Measurements from ENCODE around the gene TKTL1. TPM values are rescaled to one million over a fixed set of nuclear protein-coding genes. Genes with fewer than 3 reads are reported as not detected.
"Not testable (repeated sequence)": the region's sequence is repeated elsewhere in the genome, so short reads cannot be mapped to it uniquely, and the experiment has no call there.

The TKTL1 gene, protein sequence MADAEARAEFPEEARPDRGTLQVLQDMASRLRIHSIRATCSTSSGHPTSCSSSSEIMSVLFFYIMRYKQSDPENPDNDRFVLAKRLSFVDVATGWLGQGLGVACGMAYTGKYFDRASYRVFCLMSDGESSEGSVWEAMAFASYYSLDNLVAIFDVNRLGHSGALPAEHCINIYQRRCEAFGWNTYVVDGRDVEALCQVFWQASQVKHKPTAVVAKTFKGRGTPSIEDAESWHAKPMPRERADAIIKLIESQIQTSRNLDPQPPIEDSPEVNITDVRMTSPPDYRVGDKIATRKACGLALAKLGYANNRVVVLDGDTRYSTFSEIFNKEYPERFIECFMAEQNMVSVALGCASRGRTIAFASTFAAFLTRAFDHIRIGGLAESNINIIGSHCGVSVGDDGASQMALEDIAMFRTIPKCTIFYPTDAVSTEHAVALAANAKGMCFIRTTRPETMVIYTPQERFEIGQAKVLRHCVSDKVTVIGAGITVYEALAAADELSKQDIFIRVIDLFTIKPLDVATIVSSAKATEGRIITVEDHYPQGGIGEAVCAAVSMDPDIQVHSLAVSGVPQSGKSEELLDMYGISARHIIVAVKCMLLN
- polyA plus RNA-seq: 5.5 TPM

DNA sequence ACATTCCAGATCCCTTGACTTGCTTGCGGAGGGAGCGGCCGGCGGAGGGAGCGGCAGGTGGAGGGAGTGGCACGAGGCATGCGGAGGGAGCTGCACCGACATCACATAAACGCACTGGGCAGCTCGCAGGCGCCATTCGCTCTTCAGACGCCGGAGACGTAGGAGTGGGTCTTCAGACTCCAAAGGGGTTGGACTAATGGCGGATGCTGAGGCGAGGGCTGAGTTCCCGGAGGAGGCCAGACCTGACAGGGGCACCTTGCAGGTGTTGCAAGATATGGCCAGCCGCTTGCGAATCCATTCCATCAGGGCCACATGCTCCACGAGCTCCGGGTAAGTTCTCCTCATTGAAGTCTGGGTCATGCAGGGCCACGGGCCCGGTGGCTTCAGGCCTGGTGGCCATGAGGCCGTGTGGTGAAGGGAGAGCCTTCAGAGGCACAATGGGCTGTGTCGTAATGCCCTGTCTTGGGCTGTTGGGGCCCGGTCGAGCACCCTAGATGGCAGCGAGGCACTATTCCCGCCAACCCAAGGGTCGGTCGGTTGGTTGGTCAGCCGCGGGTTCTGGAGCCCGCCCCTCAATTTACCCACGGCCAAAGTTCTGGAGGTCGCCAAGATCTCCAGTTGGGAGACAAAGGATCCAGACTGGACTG lies at the start of gene TKTL1:
Gene TKTL1 (plus strand): TSS at position 132 of the 647 bp plus-strand sequence. CDS start 65 bp downstream, at position 197.
- peak within 1 kb of the TSS in 1 of 3 donors; percentile 13 for H3K27ac Mint-ChIP-seq
- peak within 1 kb of the TSS in 1 of 4 donors; percentile 17 for H3K4me3 Mint-ChIP-seq
- peaks cover 6 to 11% (median 10%) of the 10 kb centered on the region in 3 donors for H3K4me1 Mint-ChIP-seq
- peaks cover 0 to 2% (median 0%) of the 10 kb centered on the region in 3 donors for H3K9me3 Mint-ChIP-seq
- H3K36me3 Mint-ChIP-seq: peaks cover 2% of the 10 kb centered on the region
- no peaks in the 10 kb centered on the region for H3K27me3 Mint-ChIP-seq

DNA sequence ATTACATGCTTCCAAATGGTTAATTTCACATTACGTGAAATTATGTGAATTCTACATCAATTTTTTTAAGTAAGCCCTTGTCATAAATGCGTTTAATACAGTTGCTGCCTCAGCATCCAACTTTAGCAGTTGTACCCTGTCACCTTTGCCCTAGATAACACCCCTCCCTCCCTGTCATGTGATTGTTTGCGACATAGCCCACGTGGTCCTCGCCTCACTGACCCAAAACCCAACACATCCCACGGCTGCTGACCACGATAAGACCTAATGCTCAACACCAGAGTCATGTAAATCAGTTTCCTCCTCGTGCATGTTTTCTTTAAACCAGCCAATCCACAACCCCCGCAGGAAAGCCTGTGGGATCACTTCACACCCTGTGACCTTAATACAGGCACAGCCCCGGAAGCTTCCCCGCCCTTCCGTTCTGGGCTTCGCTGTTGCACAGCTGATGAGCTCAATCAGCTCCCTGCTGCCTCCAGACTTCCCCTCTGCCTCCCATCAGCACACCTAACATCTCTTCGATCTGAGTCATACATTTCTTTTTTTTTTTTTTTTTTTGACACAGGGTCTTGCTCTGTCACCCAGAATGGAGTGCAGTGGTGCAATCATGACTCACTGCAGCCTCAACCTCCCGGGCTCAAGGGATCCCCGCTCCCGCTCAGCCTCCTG lies 48.1 kb upstream of the TKTL1 start:
- not testable (repeated sequence) for H3K4me1 Mint-ChIP-seq, H3K9me3 Mint-ChIP-seq, H3K36me3 Mint-ChIP-seq, H3K4me3 Mint-ChIP-seq, H3K27me3 Mint-ChIP-seq
- peak overlapping the region in 1 of 3 donors; percentile 58 for H3K27ac Mint-ChIP-seq

DNA sequence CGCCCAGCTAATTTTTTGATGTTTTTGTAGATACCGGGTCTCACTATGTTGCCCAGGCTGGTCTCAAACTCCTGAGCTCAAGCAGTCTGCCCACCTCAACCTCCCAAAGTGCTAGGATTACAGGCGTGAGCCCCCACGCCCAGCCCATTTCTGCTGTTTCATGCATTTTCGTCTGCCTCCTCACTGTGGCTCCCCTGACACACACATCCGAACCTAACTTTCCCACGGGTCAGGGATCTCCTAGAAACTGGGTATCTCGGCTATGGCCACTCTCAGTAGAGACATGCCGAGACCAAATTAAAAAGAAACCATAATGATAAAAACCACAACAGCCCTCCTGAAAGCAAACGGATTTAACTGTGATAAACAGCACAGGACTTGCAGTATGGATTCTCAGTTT lies 47.5 kb upstream of the TKTL1 start:
- H3K4me3 Mint-ChIP-seq, H3K9me3 Mint-ChIP-seq, H3K27me3 Mint-ChIP-seq, H3K36me3 Mint-ChIP-seq, H3K4me1 Mint-ChIP-seq: not testable (repeated sequence)
- H3K27ac Mint-ChIP-seq: peak overlapping the region in 1 of 3 donors; percentile 58

DNA sequence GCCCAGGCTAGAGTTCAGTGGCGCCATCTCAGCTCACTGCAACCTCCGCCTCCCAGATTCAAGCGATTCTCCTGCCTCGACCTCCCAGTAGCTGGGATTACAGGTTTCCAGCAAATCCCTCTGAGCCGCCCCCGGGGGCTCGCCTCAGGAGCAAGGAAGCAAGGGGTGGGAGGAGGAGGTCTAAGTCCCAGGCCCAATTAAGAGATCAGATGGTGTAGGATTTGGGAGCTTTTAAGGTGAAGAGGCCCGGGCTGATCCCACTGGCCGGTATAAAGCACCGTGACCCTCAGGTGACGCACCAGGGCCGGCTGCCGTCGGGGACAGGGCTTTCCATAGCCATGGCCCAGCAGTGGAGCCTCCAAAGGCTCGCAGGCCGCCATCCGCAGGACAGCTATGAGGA lies 38.3 kb upstream of the TKTL1 start, which contains the start of gene OPN1MW3:
Gene OPN1MW3 (plus strand): TSS at position 301 of the 400 bp plus-strand sequence. CDS start 38 bp downstream, at position 339.
- H3K27ac Mint-ChIP-seq, H3K4me3 Mint-ChIP-seq, H3K27me3 Mint-ChIP-seq, H3K4me1 Mint-ChIP-seq, H3K9me3 Mint-ChIP-seq, H3K36me3 Mint-ChIP-seq: not testable (repeated sequence)

DNA sequence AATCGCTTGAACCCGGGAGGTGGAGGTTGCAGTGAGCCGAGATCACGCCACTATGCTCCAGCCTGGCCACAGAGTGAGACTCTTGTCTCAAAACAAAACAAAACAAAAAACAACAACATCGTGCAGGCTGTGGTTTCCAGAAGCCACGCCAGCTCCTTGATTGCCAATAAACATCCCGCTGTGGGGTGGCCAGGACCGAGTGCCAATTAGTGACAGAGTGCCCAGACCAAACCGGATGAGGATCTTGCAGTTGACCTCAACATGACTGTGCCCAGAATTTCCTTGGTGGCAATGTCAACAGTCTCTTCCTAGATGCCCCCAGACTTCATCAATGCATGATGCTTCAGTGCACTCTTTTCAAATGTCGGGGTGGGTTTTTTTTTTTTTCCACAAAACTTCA lies 36.9 kb upstream of the TKTL1 start:
- H3K9me3 Mint-ChIP-seq, H3K4me1 Mint-ChIP-seq, H3K27me3 Mint-ChIP-seq, H3K4me3 Mint-ChIP-seq, H3K36me3 Mint-ChIP-seq, H3K27ac Mint-ChIP-seq: not testable (repeated sequence)

DNA sequence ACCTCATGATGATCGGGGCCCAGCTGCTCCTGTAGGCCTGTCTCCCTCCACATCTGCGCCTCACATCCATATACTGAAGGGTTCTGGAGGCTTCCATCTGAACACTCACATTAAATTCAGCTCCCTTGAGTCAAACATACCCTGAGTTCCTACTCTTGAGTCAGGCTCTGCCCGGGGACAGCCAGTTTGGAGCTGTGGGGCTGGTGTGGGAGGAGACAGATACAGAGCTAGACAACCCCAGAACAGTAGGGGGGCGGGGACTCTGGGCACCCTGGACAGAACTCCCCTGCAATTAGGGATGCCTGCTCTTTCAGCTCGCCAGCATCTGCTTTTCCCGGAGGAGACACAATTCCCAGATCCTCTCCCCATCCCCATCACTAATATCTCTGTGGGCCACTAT lies 32.5 kb upstream of the TKTL1 start:
- not testable (repeated sequence) for H3K4me1 Mint-ChIP-seq, H3K9me3 Mint-ChIP-seq, H3K27ac Mint-ChIP-seq, H3K4me3 Mint-ChIP-seq, H3K36me3 Mint-ChIP-seq, H3K27me3 Mint-ChIP-seq

DNA sequence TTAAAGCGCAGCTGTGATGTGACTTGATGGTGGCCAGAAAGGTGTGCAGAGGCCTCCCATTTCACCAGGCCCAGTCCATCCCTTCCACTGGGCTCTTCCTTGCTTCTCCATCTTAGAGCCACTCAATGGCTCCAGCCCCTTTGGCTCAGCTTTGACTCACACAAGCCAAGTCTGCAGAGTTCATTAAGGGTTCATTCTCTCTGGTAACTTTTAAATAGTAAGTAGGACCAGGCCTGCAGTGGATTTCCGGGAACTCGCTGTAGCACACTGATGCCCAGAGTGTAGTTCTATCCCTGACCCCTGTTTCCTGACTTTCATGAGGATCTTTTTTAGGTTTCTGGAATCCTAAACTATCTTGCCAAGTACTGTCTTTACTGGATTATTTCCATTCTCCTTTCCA lies 26.4 kb upstream of the TKTL1 start:
- not testable (repeated sequence) for H3K4me1 Mint-ChIP-seq, H3K27me3 Mint-ChIP-seq, H3K27ac Mint-ChIP-seq, H3K4me3 Mint-ChIP-seq, H3K36me3 Mint-ChIP-seq, H3K9me3 Mint-ChIP-seq

DNA sequence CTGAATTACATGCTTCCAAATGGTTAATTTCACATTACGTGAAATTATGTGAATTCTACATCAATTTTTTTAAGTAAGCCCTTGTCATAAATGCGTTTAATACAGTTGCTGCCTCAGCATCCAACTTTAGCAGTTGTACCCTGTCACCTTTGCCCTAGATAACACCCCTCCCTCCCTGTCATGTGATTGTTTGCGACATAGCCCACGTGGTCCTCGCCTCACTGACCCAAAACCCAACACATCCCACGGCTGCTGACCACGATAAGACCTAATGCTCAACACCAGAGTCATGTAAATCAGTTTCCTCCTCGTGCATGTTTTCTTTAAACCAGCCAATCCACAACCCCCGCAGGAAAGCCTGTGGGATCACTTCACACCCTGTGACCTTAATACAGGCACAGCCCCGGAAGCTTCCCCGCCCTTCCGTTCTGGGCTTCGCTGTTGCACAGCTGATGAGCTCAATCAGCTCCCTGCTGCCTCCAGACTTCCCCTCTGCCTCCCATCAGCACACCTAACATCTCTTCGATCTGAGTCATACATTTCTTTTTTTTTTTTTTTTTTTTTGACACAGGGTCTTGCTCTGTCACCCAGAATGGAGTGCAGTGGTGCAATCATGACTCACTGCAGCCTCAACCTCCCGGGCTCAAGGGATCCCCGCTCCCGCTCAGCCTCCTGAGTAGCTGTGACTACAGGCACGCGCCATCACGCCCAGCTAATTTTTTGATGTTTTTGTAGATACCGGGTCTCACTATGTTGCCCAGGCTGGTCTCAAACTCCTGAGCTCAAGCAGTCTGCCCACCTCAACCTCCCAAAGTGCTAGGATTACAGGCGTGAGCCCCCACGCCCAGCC lies 10.9 kb upstream of the TKTL1 start:
- H3K27me3 Mint-ChIP-seq, H3K36me3 Mint-ChIP-seq, H3K4me3 Mint-ChIP-seq, H3K27ac Mint-ChIP-seq, H3K4me1 Mint-ChIP-seq, H3K9me3 Mint-ChIP-seq: not testable (repeated sequence)

DNA sequence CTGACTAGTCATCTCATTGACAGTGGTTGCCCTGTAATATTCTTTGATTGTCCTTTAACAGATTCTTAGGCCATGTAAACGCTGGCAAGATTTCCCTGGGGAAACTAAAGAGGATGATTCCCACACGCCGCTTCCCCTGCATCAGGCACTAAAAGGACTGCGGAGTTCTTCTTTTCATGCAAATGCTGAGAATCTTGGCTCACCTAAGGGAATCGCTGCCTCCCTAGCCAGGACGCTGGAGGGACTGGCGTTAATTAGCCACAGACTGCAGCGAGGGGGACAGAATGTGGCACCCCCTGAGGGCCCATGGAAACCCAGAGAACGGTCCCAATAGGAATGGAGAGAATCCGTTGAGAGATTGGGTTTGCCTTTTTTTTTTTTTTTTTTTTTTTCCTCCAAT lies 9.2 kb upstream of the TKTL1 start:
- not testable (repeated sequence) for H3K27ac Mint-ChIP-seq, H3K36me3 Mint-ChIP-seq, H3K4me1 Mint-ChIP-seq, H3K4me3 Mint-ChIP-seq, H3K9me3 Mint-ChIP-seq, H3K27me3 Mint-ChIP-seq

DNA sequence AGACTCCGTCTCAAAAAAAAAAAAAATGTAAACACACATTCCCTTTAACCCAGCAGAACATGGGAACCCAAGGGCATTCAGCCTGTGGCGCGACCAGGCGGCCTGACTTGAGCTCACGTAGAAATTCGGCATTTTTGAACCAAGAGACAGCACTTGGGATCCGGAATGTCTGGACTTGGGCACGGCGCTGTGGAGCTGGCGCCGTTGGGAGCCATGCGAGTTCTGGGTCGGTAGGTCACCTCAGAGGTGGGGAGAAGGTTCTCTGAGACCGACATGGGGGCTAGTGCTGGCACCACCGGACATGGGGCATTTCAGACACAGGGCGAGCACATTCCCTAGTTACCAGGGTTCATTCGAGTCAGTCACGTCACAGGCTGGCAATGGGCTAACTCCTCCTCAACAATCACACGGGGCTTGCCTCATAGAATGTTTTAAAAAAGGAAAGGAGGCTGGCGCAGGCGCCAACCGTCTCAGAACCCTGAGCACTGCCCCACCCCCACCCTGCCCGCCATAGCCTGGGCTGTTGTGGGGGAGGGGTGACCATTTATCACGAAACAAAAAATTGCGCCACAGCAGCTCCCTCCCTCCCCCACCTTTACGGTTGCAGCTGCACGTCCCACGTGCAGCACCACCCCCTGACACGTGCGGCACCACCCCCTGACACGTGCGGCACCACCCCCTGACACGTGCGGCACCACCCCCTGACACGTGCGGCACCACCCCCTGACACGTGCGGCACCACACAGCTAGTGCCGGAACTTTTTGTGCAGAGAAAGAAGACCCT lies 612 bp upstream of the TKTL1 start, which contains the start of gene TEX28:
Gene TEX28 (minus strand): TSS at position 334 of the 784 bp plus-strand sequence. CDS start 3,007 bp downstream, outside the sequence.
- Mint-ChIP-seq H3K27me3 (no peaks in the 10 kb centered on the region), H3K27ac (no peak within 1 kb of the TSS), H3K4me1 (peaks cover 6 to 11% (median 8%) of the 10 kb centered on the region in 3 donors), H3K4me3 (no peak within 1 kb of the TSS), H3K36me3 (peaks cover 2% of the 10 kb centered on the region), H3K9me3 (peaks cover 0 to 2% (median 0%) of the 10 kb centered on the region in 3 donors)

DNA sequence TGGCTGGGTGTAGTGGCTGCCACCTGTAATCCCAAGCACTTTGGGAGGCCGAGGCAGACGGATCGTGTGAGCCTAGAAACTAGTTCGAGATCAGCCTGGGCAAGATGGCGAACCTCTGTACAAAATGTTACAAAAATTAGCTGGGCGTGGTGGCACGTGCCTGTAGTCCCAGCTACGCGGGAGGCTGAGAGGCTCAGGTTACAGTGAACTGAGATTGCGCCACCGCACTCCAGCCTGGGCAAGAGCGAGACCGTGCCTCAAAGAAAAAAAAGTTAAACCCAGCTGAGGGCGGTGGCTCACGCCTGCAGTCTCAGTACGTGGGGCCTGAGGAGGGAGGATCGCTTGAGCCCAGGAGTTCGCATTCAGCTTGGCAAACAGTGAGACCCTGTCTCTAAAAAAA lies 1.1 kb downstream of the TKTL1 start:
- H3K27me3 Mint-ChIP-seq: no peaks in the 10 kb centered on the region
- H3K27ac Mint-ChIP-seq: no peak overlapping the region
- peak overlapping the region in 1 of 4 donors; percentile 17 for H3K4me3 Mint-ChIP-seq
- H3K4me1 Mint-ChIP-seq: peaks cover 6 to 11% (median 10%) of the 10 kb centered on the region in 3 donors
- peaks cover 2% of the 10 kb centered on the region for H3K36me3 Mint-ChIP-seq
- H3K9me3 Mint-ChIP-seq: peaks cover 0 to 2% (median 0%) of the 10 kb centered on the region in 3 donors

DNA sequence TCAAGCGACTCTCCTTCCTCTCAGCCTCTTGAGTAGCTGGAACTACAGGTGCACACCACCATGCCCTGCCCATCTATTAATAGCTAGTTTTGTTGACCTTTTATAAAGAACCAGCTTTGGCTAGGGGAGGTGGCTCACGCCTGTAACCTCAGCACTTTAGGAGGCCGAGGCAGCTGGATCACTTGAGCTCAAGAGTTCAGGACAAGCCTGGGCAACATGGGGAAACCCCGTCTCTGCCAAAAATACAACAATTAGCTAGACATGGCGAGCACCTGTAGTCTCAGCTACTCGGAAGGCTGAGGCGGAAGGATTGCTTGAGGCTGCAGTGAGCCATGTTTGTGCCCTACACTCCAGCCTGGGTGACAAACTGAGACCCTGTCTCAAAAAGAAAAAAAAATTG lies 2.7 kb downstream of the TKTL1 start:
- peak overlapping the region in 1 of 4 donors; percentile 83 for H3K4me3 Mint-ChIP-seq
- H3K27ac Mint-ChIP-seq: peak overlapping the region; percentile 63 to 93 (median 81)

DNA sequence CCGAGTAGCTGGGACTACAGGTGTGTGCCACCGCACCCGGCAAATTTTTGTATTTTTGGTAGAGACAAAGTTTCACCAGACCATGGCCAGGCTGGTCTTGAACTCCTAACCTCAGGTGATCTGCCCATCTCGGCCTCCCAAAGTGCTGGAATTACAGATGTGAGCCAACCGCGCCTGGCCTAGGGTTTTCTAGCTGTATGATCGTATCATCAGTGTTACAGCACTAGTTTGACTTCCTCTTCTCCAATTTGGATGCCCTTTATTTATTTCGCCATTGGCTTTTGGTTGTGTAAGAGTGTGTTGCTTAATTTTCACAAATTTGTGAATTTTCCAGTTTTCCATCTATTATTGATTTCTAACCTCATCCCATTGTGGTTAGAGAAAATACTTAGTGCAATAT lies 5.2 kb downstream of the TKTL1 start:
- no peaks in the 10 kb centered on the region for H3K27me3 Mint-ChIP-seq
- H3K36me3 Mint-ChIP-seq: peaks cover 1% of the 10 kb centered on the region
- H3K9me3 Mint-ChIP-seq: peaks cover 0 to 2% (median 2%) of the 10 kb centered on the region in 3 donors
- H3K4me1 Mint-ChIP-seq: peaks cover 10 to 18% (median 15%) of the 10 kb centered on the region in 3 donors
- H3K27ac Mint-ChIP-seq: no peak overlapping the region
- no peak overlapping the region for H3K4me3 Mint-ChIP-seq

More for the DNA sequence above, 2.7 kb downstream of the TKTL1 start:
- Mint-ChIP-seq H3K4me1 (peaks cover 6 to 11% (median 10%) of the 10 kb centered on the region in 3 donors), H3K36me3 (peaks cover 2% of the 10 kb centered on the region), H3K9me3 (peaks cover 0 to 2% (median 0%) of the 10 kb centered on the region in 3 donors), H3K27me3 (no peaks in the 10 kb centered on the region)

DNA sequence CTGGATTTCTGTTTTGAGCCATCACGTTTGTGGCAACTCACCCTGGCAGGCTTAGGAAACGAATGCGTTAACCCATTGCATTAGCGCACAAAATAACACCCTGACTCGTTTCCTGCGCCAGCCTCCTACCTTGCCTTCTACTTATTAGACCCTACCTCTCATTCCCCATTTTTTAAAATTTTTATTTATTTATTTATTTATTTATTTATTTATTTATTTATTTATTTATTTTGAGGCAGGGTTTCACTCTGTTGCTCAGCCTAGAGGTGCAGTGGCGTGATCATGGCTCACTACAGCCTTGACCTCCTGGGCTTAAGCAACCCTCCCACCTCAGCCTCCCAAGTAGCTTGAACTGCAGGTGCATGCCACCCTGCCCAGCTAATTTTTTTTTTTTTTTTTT lies 7.4 kb downstream of the TKTL1 start:
- H3K27ac Mint-ChIP-seq, H3K36me3 Mint-ChIP-seq, H3K4me3 Mint-ChIP-seq, H3K27me3 Mint-ChIP-seq, H3K9me3 Mint-ChIP-seq: not testable (repeated sequence)
- peaks cover 14 to 23% (median 18%) of the 10 kb centered on the region in 3 donors for H3K4me1 Mint-ChIP-seq

Data from IgD-negative memory B cell (primary cell).